DMS53 treated with DMSO at 0.1 percent for 48 hours (cell line): Measurements from ENCODE around the gene LHB.

Experiments
- DNase-seq: peaks from one replicate; lab custom pipeline; 2025; ENCODE audit not compliant: unreplicated experiment; lab: John Stamatoyannopoulos, UW

LHB gene

DNA sequence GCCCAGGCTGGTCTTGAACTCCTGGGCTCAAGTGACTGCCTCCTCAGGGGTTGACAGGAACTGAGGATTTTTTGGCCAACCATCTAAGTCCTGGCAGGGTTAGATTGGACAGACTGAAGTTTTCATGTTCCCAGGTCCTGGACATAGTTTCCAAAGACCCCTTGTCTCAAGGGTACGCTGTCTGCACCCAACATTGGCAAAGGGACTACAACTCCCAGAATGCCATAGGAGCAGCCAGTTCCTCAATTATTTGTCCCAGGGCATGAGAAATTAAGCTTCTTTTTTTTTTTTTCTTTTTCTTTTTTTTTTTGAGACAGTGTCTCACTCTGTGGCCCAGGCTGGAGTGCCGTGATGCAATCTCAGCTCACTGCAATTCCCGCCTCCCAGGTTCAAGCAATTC is 30.7 kb downstream of the LHB start:
- no peak for DNase-seq

DNA sequence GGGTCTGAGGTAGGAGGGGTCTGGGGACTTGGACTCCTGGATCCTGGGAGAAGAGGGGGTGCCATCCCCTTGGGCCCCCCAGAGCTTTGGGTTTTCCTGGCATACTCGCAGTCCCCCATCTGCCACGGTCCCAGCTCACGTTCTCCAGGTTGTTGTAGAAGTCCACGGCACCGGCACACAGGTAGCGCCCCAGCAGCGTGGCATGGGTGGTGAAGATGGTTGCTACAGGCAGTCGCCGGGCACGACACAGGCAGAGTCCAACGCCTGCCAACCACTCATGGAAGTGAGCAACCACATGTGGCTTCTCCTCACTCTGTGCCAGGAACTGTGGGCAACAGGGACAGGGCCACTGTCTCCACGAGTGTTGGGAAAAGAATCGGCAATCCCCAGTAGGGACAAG is 31.2 kb downstream of the LHB start:
- DNase-seq = no peak

DNA sequence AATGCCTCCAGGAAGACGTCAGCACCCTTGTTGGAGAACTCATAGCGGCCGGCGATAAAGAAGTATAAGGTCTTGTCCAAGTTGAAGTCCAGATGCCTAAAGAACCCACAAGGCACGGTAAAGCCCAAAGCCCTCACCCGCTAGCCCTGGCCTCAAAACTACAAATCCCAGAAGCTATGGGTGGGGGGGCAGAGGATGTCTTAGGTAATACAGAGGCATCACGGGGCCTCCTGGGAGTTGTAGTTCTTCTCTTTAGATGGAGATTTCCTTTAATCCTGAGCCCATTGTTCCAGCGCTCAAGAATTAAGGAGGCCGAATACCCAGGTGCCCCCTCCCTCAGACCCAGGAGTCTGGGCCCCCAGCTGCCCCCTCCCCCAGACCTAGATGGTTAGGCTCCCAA is 34.6 kb downstream of the LHB start:
- DNase-seq = no peak

DNA sequence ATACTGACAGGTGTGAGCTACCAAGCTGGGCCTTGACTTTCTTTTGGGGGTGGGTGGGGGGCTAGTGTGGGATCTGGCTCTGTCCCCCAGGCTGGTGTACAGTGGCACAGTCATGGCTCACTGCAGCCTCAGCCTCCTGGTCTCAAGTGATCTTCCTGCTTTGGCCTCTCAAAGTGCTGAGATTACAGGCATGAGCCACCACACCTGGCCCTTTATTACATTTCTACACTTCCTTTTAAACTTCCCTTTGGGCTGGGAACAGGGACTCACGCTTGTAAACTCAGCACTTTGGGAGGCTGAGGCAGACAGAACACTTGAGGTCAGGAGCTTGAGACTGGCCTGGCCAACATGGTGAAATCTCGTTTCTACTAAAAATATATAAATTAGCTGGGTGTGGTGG is 39.8 kb downstream of the LHB start:
- DNase-seq = no peak

DNA sequence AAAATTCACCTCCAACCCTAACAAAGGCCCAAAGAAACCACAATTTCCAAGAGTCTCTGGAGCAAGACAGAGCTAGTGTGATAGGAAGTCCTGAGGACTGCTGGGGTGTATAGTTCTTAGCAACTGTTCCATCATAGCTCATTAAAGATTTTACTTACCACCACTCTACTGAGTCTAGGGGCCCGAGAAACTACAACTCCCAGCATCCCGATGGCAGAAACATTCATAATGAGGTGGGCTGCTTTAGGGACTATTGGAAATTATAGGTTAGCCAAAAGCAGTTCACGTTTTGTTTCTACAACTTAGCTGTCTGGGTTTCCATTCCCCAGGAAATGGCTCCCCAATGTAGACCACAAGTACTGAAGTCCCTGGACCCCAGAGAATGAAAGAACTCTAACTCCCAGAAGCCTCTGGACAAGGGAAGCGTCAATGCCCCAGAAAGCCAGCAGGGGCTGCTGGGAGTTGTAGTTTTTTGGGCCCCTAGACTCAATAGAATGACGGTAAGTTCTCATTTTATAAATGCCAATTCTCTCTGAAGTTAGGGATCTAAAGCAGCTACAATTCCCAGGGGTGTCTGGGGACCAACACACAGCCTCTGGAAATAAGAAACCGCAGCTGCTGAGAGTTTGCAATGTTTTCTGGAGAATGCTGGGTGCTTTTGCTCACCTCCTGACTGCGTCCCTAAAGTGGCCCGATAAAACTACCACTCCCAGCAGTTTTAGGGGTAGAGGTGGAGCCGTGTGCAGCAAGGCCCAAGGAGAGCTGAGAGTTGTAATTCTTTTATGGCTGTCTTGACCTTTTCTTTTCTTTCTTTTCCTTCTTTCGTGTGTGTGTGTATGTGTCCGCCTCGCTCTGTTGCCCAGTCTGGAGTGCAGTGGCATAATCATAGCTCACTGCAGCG is 40.7 kb downstream of the LHB start:
- no peak for DNase-seq

DNA sequence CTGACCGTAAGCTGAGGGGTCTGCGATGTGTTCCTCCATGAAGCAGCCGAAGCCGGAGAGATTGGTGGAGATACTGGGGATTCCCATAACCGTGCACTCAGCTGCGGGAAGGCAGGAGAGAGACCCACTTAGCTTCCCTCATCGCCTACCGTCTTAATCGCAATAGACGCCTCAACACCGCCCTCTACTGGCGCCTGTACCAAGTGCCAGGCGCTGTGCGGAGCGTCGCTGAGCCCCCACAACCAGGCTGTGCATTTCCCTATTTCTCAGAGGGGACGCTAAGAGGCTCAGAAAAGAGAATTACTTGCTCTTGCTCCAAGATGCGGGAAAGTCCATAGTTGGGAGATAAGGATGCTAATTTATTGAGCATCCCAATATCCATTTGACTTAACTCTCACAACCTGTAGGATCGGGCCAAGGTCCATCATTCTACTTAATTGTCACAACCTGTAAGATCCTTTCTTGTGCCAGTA is 45.9 kb downstream of the LHB start:
- peak; percentile 66 for DNase-seq

DNA sequence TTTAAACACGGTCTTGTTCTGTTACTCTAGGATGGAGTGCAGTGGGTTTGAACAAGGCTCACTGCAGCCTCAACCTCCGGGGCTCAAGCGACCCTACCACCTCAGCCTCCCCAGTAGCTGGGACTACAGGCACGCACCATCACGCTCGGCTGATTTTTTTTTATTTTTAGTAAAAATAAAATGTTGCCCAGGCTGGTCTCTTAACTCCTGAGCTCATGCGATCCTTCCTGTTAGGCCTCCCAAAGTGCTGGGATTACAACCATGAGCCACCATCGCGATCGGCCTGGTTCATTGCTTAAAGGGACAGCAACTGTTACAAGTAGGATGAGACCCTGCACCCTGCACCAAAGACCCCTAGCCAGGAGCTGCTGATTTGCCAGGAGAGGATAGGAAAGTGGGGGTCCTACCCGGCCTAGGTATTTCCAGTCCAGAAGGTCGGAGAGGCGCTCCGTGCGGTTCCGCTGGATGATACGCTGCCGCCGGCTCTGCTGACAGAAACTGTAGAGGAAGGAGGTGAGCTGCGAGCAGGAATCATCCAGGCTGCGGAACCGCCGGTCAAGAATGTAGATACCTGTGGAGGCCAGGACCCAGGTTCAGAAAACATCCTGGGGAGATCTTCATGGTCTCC is 46.6 kb downstream of the LHB start:
- no peak for DNase-seq

DNA sequence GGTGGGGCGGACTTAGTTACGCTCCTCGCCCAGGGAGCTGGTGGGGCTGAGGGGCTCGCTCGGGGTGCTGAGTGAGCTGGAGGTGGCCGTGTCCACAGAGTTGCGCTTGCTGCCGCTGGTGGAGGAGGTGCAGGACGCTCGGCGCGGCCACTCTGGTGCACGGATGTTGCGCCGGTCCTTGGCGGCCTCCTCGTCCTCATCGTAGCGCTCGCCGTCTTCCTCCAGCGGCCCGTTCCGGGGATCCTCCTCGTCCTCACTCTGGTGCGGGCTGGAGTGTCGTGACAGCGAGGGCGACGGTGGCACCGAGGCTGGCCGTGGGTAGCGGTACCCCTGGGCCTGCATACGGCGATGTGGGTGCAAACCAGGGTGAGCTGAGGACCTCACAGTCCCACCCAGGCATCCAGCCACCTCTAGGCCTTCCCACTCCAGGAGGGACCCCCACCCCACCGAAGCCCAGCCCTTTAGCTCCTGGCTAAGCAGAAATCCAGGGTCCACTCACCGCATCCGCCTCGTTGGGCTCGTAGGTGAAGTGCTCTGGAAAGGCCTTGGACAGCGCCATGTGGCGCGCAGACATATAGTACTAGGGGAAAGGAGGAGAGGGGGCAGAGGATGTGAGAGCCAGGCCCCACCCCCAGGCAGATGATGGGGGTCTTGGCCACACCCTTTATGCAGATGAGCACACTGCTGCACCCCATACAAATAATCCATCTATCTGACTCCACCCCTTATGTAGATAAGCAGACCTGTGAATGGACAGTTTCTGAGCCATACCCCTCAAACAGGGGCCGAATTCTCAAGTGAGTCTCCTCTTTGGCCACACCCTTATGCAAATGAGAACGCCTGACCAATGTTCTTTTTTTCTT is 47.4 kb downstream of the LHB start:
- no peak for DNase-seq

DNA sequence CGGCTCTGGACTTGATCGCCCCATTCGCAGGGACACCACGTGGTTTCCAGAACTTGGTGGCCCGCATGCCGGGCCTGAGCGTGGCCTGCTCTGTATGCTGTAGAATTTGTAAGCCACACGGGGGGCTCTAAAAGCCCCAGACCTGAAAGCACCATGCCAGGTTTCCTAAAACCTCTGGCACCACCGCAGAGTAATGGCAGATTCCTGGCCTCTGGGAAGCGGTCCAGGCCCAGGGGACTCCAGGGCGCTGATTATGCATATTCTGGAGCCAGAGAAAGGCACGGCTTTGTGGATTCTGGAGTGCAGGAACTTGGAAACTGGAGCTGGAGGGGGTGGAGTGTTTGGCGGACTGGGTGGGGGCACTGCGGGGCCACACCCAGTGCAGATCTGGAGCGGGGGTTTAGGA is 48.1 kb downstream of the LHB start:
- DNase-seq = no peak

DNA sequence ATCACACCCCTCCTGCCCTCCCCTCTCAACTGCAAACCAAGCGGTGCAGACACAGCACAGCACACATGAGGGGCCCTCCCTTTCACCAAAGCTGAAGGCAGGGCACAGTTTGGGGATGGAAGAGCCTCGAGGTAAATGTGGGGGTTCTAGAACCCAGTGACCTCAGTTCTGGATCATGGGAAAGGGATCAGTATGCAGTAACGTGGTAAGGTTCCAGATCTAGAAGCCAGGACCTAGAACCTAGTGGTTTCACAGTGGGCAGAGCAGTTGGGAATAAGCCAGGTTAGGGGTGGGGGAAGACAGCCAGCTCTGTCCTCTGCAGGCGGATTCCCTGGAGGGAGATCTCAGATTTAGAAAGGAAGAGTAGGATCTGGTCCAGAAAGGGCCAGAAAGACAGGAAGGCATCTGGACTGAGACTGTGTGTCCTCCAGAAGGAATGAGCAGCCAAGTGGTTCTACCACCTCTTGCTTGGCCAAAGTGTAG is 48.7 kb downstream of the LHB start:
- no peak for DNase-seq

DNA sequence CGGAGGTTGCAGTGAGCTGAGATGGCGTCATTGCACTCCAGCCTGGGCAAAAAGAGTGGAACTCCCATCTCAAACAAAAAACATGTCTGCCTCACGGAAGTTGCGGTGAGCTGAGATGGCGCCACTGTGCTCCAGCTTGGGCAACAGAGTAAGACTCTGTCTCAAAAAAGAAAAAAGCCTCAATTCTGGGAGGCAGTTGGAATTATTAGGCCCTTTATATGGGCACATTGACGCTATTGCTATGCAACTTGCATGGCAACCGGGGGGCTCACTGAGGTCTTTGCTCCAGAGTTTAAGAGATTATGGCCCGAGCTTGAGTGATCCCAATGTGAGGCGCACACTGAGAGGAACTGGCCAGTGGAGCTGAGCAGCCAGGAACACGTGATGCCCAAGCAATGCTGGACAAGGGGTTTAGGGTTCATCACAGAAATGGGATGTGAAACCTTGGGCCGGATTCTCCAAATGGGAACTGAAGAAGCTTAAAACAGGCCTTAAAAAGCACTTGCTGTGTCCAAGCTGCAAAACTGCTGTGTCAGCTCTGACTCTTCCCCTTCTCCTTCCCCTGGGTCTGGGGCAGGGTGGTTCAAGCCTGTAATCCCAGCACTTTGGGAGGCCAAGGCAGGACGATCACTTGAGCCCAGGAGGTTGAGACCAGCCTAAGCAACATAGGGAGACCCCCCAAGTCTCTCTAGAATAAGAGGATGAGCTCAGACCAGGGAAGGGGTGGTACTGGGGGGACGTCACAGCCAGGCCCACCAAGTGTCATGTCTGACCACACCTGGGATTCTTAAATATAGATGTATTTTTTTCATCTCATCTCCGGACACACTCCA is 49.3 kb downstream of the LHB start:
- DNase-seq = no peak

DNA sequence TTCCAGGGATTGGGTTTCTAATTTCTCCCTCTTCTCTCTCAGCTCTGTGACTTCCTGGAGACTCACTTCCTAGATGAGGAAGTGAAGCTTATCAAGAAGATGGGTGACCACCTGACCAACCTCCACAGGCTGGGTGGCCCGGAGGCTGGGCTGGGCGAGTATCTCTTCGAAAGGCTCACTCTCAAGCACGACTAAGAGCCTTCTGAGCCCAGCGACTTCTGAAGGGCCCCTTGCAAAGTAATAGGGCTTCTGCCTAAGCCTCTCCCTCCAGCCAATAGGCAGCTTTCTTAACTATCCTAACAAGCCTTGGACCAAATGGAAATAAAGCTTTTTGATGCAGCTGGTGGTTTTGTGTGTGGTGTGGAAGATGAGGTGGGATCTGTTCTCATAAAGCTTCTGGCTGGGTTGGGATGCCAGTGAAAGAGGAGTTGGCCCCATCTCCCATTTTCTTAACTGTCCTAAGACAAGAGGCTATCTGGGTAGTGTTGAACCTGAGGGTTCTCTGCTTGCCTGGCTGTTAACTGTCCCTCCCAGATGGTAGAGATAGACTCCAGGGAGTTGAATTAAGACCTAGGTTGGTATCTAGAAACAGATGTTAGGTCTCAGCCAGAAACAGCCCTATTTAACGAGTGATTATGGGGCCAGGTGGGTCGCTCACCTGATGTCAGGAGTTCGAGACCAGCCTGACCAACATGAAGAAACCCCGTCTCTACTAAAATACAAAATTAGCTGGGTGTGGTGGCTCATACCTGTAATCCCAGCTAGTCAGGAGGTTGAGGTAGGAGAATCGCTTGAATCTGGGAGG is 50.1 kb downstream of the LHB start:
- DNase-seq = no peak
